ENCODE measurements around the gene KLC1.

KLC1 gene

DNA sequence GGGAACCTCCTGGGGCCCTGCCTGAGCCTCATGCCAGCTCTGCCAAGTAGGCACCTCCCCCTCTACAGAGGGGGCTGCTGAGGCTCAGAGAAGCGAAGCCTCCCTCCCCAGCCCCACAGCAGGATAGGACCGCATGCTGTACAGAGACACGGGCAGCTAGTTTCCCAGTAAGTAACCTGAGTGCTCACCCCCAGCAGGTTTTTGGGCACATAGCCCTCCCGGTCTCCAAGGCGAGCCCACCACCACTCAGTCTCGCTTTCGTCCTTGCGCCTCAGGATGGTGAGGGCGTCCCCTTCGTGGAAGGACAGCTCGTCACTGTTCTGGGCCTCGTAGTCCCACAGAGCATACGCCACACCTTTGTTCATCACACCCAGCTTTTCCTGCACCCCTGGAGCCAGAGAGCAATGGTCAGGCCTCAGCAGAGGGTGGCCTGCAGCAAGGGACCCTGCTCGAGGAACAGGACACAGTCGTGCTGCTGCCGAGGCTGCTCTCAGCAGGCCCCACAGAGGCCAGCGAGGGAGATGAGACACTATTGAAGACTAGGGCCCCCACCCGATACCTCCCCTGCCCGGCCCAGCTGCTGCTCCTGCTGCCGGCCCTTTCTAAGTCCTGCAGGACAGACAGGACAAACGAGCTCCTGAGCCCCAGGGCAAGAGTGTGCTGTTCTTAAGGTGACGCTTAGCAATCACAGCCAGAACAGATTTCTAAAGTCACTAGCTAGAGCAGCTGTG, 107.0 kb downstream of the KLC1 start:
- DNase-seq (ENCODE audit: low read depth): no peak

- DNase-seq (ENCODE audit: low read depth): no peak
Measured at GRCh38 chr14:103736546-103737431, 107.8 kb downstream of the KLC1 start.

- no peak for DNase-seq (ENCODE audit: low read depth)
Measured at GRCh38 chr14:103737432-103738045, 108.5 kb downstream of the KLC1 start.

DNA sequence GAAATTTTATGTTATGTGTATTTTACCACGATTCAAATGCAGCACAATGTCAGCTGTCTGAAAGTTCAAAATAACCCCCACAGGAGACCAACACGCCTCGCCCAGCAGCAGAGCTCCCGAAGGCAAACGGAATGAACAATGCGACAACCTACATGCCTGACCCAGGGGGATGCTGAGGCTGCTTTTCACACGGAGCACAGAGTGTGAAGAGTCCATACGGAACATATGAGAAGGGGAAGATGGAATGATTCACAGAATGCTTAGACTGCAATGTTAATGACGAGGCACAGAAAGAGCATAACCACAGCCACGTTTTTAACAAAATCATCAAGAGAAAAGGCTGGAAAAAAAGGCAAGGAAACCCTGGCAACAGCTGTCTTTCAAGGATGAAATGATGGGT, 109.2 kb downstream of the KLC1 start:
- DNase-seq (ENCODE audit: low read depth): no peak

GRCh38 chr14:103738701-103739451, 109.9 kb downstream of the KLC1 start:
- DNase-seq (ENCODE audit: low read depth): no peak

GRCh38 chr14:103739466-103739792, 110.4 kb downstream of the KLC1 start:
- DNase-seq (ENCODE audit: low read depth): no peak

- no peak for DNase-seq (ENCODE audit: low read depth)
Measured at GRCh38 chr14:103739793-103740501, 110.9 kb downstream of the KLC1 start.

GRCh38 chr14:103740991-103741689, 112.1 kb downstream of the KLC1 start:
- DNase-seq (ENCODE audit: low read depth): no peak

DNA sequence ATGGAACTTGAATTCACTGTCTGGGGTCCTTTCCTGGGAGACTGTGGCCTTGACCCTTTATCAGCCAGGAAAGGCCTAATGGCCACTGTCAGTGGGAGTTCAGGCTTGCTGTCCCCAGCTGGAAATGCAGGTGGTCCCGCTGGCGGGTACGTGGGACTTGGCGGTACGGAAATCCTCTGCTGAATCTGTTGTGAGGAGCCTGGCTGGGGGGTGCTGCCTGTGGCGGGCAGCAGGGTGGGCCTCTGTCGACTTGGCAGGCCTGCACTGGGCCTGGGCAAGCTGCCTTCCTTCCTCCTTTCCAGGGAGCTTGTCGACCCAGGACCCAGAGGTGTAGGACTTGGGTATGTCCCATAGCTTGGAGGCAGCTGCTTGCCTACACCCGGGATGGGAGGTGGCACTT, 112.9 kb downstream of the KLC1 start:
- DNase-seq (ENCODE audit: low read depth): no peak

GRCh38 chr14:103742499-103743255, 113.7 kb downstream of the KLC1 start:
- DNase-seq (ENCODE audit: low read depth): no peak

DNA sequence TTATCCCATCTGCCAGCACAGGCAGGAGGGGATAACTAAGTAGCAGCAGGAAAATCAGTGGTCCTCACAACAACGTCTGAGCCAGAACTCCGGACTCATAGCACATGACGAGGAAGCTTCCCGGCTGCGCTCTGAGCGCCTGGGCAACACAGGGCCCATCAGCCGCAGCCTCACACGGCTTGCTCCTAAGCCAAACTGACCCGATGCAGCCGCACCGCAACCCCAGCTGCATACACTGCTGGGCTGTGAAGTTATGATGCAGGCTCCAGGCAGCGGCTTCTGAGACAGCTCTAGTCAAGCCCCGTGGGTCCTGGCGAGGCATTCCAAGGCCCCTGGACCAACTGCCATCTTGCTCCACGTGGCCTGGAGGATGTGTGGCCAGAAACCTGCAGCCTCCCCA, 114.7 kb downstream of the KLC1 start:
- no peak for DNase-seq (ENCODE audit: low read depth)

DNA sequence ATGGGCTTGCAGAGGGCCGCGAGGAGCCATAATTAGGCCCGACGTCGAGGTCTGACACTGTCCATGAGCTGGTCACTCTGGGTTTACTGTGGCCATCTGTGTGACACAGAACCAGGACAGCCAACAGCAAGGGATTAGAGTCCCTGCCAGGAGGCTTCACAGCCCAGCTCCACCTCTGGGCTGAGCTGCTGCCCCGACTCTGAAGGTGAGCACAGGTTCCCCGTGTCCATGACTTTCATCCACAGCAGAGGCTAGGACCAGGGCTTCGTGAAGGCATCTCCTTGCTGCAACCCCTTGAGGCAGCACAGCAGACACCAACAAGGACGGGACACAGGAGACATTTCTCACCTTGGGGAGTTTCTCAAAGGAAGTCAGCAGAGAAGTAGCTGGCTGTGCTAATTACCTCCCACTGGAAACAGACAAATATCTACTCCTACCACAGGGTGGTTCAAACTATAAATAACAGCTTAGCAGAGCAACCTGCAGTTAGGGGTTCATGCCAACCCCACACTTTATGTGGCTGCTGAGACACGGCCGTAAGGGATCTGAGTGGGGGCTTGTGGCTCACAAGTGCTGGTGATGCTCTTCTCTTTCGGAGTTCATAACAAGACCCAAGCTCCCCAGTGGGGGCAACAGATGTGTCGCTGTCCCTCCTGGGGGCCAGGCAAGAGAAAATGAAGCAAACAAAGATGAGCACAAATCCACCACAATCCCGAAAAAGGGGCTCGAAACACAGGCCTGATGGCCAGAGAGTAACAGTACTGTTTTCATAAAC, 115.8 kb downstream of the KLC1 start:
- DNase-seq (ENCODE audit: low read depth): no peak

- DNase-seq (ENCODE audit: low read depth): no peak
Measured at GRCh38 chr14:103745424-103745823, 116.4 kb downstream of the KLC1 start.

DNA sequence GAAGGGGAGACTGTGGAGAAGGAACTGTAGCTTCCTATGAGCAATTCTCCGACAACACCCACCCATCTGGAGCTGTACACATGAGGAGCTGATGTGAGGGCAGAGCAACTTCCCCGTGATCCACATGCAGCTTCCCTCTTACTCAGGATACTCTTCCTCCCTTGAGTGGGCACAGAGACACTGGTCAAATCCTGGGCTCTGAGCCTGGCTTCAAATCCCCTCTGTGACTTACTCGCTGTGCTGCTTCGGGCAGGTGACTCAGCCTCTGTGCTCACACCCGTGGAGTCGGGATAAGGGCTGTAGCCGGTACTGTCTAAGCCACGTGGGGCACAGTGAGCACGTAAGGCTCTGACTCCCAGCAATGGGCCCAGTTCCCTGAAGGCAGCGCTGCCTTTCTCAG, 117.7 kb downstream of the KLC1 start:
- DNase-seq (ENCODE audit: low read depth): no peak

GRCh38 chr14:103748534-103748857, 119.5 kb downstream of the KLC1 start:
- DNase-seq (ENCODE audit: low read depth): no peak

DNA sequence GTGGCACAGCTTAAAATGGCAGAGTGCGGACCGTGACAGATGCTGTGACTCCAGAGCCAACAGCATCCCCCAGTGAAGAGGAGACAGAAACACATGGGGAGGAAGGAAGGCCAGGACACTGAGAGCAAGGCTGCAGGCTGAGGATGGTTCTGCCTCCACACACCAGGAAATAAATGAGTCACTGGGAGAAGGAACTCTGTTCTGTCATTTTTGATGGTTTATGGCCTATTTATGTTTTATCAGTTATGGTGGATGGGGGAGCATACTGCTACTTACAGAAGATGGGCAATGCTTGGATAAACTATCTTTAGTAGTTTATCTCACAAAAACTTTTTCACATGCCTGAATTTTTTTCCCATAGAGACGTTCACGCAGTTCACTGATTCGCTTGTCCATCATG, 120.4 kb downstream of the KLC1 start:
- no peak for DNase-seq (ENCODE audit: low read depth)

DNA sequence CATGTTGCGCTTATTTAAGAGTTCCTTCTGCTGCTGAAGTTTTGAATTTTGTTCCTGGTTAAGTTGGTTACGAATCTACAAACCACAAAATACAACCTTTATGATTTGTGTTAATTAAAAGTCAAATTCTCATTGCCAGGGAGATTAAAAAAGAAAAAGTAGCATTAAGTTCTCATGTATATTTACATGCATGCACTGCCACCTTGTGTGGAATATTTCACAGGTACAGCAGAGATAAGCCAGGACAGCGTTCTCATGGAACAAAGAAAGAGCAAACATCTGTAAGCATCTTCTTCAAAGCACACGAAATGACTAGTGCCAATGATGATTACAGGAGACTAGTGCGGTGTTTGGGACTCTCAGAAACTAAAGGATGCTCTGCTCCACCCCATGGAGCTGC, 120.8 kb downstream of the KLC1 start:
- DNase-seq (ENCODE audit: low read depth): no peak

Data from stimulated activated CD8-positive, alpha-beta memory T cell treated with anti-CD3 and anti-CD28 coated beads, Interleukin-12 subunit alpha, Interleukin-12 subunit beta, amount 100 ng/mL, for 1 hour (primary cell).